ENCODE measurements around the gene CSNK2B. TPM values are rescaled to one million over a fixed set of nuclear protein-coding genes. Genes with fewer than 3 reads are reported as not detected.

CSNK2B gene
- total RNA-seq, 1 experiment from 2014 or later, result 173 TPM

GRCh38 chr6:31689249-31690110 is 23.6 kb downstream of the CSNK2B start:
- TF ChIP-seq EZH2 (IDR thresholded peaks at IDR 0.05; ENCODE audit: low read depth) (no peak), CTCF (conservative IDR thresholded peaks at IDR 0.05) (peak; percentile 47; the same call in 1 of the 2 replicates)
- intact Hi-C loops (cut with micrococcal nuclease; ENCODE audit: unreplicated experiment), result loop anchor here (10.0 kb wide), 1 partner anchor 185 kb away; the partner anchor contains the start of gene SLC44A4
- Histone ChIP-seq H3K36me3 (ENCODE audit: low read depth) (no peaks in the 10 kb centered on the region), H3K79me2 (ENCODE audit: low read depth) (no peaks in the 10 kb centered on the region), H3K4me2 (no peak overlapping the region), H3F3A (ENCODE audit: insufficient read depth, low read depth) (no peaks in the 10 kb centered on the region; the same call in 1 of the 2 replicates), H3K27ac (no peak overlapping the region), H3K9me2 (ENCODE audit: insufficient read depth) (no peaks in the 10 kb centered on the region), H3K4me1 (replicated peaks; ENCODE audit: insufficient read depth) (no peaks in the 10 kb centered on the region; the same call in 1 of the 2 replicates), H4K20me1 (ENCODE audit: insufficient read depth) (no peaks in the 10 kb centered on the region), H3K4me3 (no peak overlapping the region), H3K27me3 (ENCODE audit: insufficient read depth, low read depth) (no peaks in the 10 kb centered on the region), H3K9me3 (ENCODE audit: insufficient read depth, low read depth) (no peaks in the 10 kb centered on the region), H2AFZ (no peak overlapping the region)
- ChIA-PET CTCF (no interaction called here), POLR2A (ENCODE audit: unreplicated experiment) (no interaction called here)
- no peak for DNase-seq
- BruUV-seq (replicated peaks), result no TSS peak

- H3K4me3 ChIP-seq, result no peak overlapping the region
- no peak overlapping the region for H3K27ac ChIP-seq
- BruUV-seq (replicated peaks), result TSS peak; percentile 50
- H3F3A ChIP-seq (ENCODE audit: insufficient read depth, low read depth), result no peaks in the 10 kb centered on the region; the same call in 1 of the 2 replicates
- H2AFZ ChIP-seq, result no peak overlapping the region
- TF ChIP-seq CTCF (conservative IDR thresholded peaks at IDR 0.05) (no peak), EZH2 (IDR thresholded peaks at IDR 0.05; ENCODE audit: low read depth) (no peak)
- H3K4me1 ChIP-seq (replicated peaks; ENCODE audit: insufficient read depth), result no peaks in the 10 kb centered on the region; the same call in 1 of the 2 replicates
- DNase-seq, result peak in 1 of 2 experiments; percentile 20
- no peaks in the 10 kb centered on the region for H3K79me2 ChIP-seq (ENCODE audit: low read depth)
- no peaks in the 10 kb centered on the region for H3K36me3 ChIP-seq (ENCODE audit: low read depth)
- POLR2A ChIA-PET (ENCODE audit: unreplicated experiment), result interaction anchor here (0.7 kb wide), 1 partner anchor 9 kb away, joined by 3 read pairs; no protein-coding TSS in a partner anchor
- H4K20me1 ChIP-seq (ENCODE audit: insufficient read depth), result no peaks in the 10 kb centered on the region
- no peaks in the 10 kb centered on the region for H3K9me2 ChIP-seq (ENCODE audit: insufficient read depth)
- CTCF ChIA-PET, result interaction anchor here (0.5 kb wide), 1 partner anchor 231 kb away, joined by 3 read pairs; no protein-coding TSS in a partner anchor
- intact Hi-C loops (cut with micrococcal nuclease; ENCODE audit: unreplicated experiment), result no loop called here
- H3K9me3 ChIP-seq (ENCODE audit: insufficient read depth, low read depth), result no peaks in the 10 kb centered on the region
- H3K4me2 ChIP-seq, result no peak overlapping the region
- no peaks in the 10 kb centered on the region for H3K27me3 ChIP-seq (ENCODE audit: insufficient read depth, low read depth)
These were observed 24.6 kb downstream of the CSNK2B start for GRCh38 chr6:31690231-31691077.

- CTCF ChIA-PET, result no interaction called here
- Histone ChIP-seq H3K27ac (no peak overlapping the region), H3K79me2 (ENCODE audit: low read depth) (no peaks in the 10 kb centered on the region), H3K4me3 (no peak overlapping the region), H3F3A (ENCODE audit: insufficient read depth, low read depth) (no peaks in the 10 kb centered on the region; the same call in 1 of the 2 replicates), H3K9me2 (ENCODE audit: insufficient read depth) (no peaks in the 10 kb centered on the region), H2AFZ (no peak overlapping the region), H3K36me3 (ENCODE audit: low read depth) (no peaks in the 10 kb centered on the region), H3K9me3 (ENCODE audit: insufficient read depth, low read depth) (no peaks in the 10 kb centered on the region), H3K4me1 (replicated peaks; ENCODE audit: insufficient read depth) (no peaks in the 10 kb centered on the region; the same call in 1 of the 2 replicates), H3K27me3 (ENCODE audit: insufficient read depth, low read depth) (no peaks in the 10 kb centered on the region), H3K4me2 (no peak overlapping the region), H4K20me1 (ENCODE audit: insufficient read depth) (no peaks in the 10 kb centered on the region)
- intact Hi-C loops (cut with micrococcal nuclease; ENCODE audit: unreplicated experiment), result no loop called here
- no peak for TF ChIP-seq CTCF (conservative IDR thresholded peaks at IDR 0.05)
- no peak for TF ChIP-seq EZH2 (IDR thresholded peaks at IDR 0.05; ENCODE audit: low read depth)
- no peak for DNase-seq
- POLR2A ChIA-PET (ENCODE audit: unreplicated experiment), result interaction anchor here (0.6 to 0.7 kb wide), 2 partner anchors 10 to 18 kb away, joined by 3 to 6 read pairs; no protein-coding TSS in a partner anchor
- BruUV-seq (replicated peaks), result no TSS peak
These were observed 25.2 kb downstream of the CSNK2B start for GRCh38 chr6:31691078-31691463.
